A673 (cell line): ENCODE results near the gene SYT5. TPM values are rescaled to one million over a fixed set of nuclear protein-coding genes. Genes with fewer than 3 reads are reported as not detected.

Experiments used
- BruUV-seq: library from RNA; stranded (reverse); fragments of 400-500 nt; replicated peaks from 2 replicates; lab custom pipeline; 2021; lab: Mats Ljungman, UMichigan
- CTCF ChIA-PET: fragments of 300-600 bp; sonication (Branson Sonifier 250); formaldehyde crosslinking; loops from one replicate; lab custom pipeline; 2022; ENCODE audit warnings: antibody characterized with exemption; lab: Charles Lee
- POLR2A ChIA-PET: fragments of 300-600 bp; sonication (Branson Sonifier 250); formaldehyde crosslinking; loops from one replicate; lab custom pipeline; 2022; ENCODE audit warnings: antibody characterized with exemption; ENCODE audit not compliant: low non-redundant PET; lab: Charles Lee
- DNase-seq: peaks from one replicate; pipeline ENCODE4 v3.0.0-alpha.2; 2015; ENCODE audit warnings: low spot score
- H3K27ac ChIP-seq: fragments of 200-600 bp; sonication (generic); 2 replicates; pipeline ENCODE4 v1.5.1; 2016; ENCODE audit warnings: mixed run types, low read depth, mild to moderate bottlenecking, mixed read lengths, antibody characterized with exemption, low read length; ENCODE audit not compliant: poor library complexity, severe bottlenecking
- H3K27me3 ChIP-seq: fragments of 200-600 bp; sonication (generic); replicated peaks from 2 replicates; pipeline ENCODE4 v1.6.1; 2017; ENCODE audit warnings: mixed run types, low read depth, mild to moderate bottlenecking, mixed read lengths, antibody characterized with exemption, low read length; ENCODE audit not compliant: insufficient read depth, poor library complexity
- H3K36me3 ChIP-seq: fragments of 200-600 bp; sonication (generic); 2 replicates; pipeline ENCODE4 v1.6.1; 2016; ENCODE audit warnings: mixed run types, mild to moderate bottlenecking, mixed read lengths, antibody characterized with exemption, low read length; ENCODE audit not compliant: insufficient read depth, poor library complexity, severe bottlenecking
- H3K4me1 ChIP-seq: fragments of 200-600 bp; sonication (generic); 2 replicates; pipeline ENCODE4 v1.6.1; 2017; ENCODE audit warnings: mixed run types, mild to moderate bottlenecking, mixed read lengths, antibody characterized with exemption, low read length; ENCODE audit not compliant: insufficient read depth, poor library complexity, severe bottlenecking
- H3K4me3 ChIP-seq: fragments of 200-600 bp; sonication (generic); 2 replicates; pipeline ENCODE4 v1.5.1; 2016; ENCODE audit warnings: low read depth, mixed run types, mild to moderate bottlenecking, mixed read lengths, low read length; ENCODE audit not compliant: poor library complexity, severe bottlenecking
- H3K9me3 ChIP-seq: fragments of 200-600 bp; sonication (generic); 2 replicates; pipeline ENCODE4 v1.6.1; 2016; ENCODE audit warnings: mixed run types, low read depth, mild to moderate bottlenecking, mixed read lengths, antibody characterized with exemption, low read length; ENCODE audit not compliant: poor library complexity, severe bottlenecking
- CTCF ChIP-seq: fragments of 300-800, 200-600 bp; sonication (generic); conservative IDR thresholded peaks from 2 replicates; pipeline ENCODE4 v1.5.1; 2017; ENCODE audit warnings: low read depth, mild to moderate bottlenecking, antibody characterized with exemption, low read length, moderate library complexity, mixed read lengths
- EZH2 ChIP-seq: fragments of 200-600 bp; sonication (generic); IDR thresholded peaks from 2 replicates; pipeline ENCODE4 v1.6.1; 2017; ENCODE audit warnings: borderline replicate concordance, low read depth, mild to moderate bottlenecking, mixed read lengths, antibody characterized with exemption, low read length; ENCODE audit not compliant: poor library complexity, severe bottlenecking
- intact Hi-C: fragments of 100-400 bp; cut with micrococcal nuclease; formaldehyde crosslinking; loops from one replicate; pipeline ENCODE4 v1.10.0; 2022; ENCODE audit not compliant: unreplicated experiment
- total RNA-seq: library from RNA; stranded (reverse); gene quantifications from 2 replicates; pipeline ENCODE4 v1.2.3, GENCODE V29; 2021

Gene SYT5
- total RNA-seq, 1 experiment from 2014 or later: not detected

- intact Hi-C loops: no loop called here
- no peak for DNase-seq
- Histone ChIP-seq H3K4me3 (peak overlapping the region; percentile 53), H3K27me3 (no peaks in the 10 kb centered on the region), H3K9me3 (no peaks in the 10 kb centered on the region), H3K36me3 (no peaks in the 10 kb centered on the region), H3K27ac (no peak overlapping the region), H3K4me1 (peaks cover 17% of the 10 kb centered on the region)
- ChIA-PET POLR2A (no interaction called here), CTCF (no interaction called here)
- TF ChIP-seq EZH2 (no peak), CTCF (no peak)
- BruUV-seq: no TSS peak
These were observed 34.9 kb downstream of the SYT5 start for GRCh38 chr19:55145232-55145631.

- intact Hi-C loops: loop anchor here (1.0 to 5.0 kb wide), 2 partner anchors 277 to 491 kb away; no protein-coding TSS in a partner anchor
- BruUV-seq: no TSS peak
- H3K4me1 ChIP-seq: peaks cover 7% of the 10 kb centered on the region
- H3K9me3 ChIP-seq: no peaks in the 10 kb centered on the region
- no peaks in the 10 kb centered on the region for H3K36me3 ChIP-seq
- ChIA-PET POLR2A (no interaction called here), CTCF (interaction anchor here (0.7 to 1.9 kb wide), 7 partner anchors 18 to 373 kb away, joined by 3 to 9 read pairs (median 4); no protein-coding TSS in a partner anchor)
- DNase-seq: no peak
- no peak overlapping the region for H3K27ac ChIP-seq
- no peaks in the 10 kb centered on the region for H3K27me3 ChIP-seq
- H3K4me3 ChIP-seq: peak overlapping the region; percentile 10
- TF ChIP-seq CTCF (no peak), EZH2 (no peak)
These were observed 38.4 kb downstream of the SYT5 start for GRCh38 chr19:55141696-55142095.

GRCh38 chr19:55137915-55138314 lies 42.2 kb downstream of the SYT5 start:
- POLR2A ChIA-PET: no interaction called here
- Histone ChIP-seq H3K27ac (no peak overlapping the region), H3K4me3 (no peak overlapping the region), H3K9me3 (no peaks in the 10 kb centered on the region), H3K36me3 (no peaks in the 10 kb centered on the region), H3K4me1 (peaks cover 4% of the 10 kb centered on the region), H3K27me3 (no peaks in the 10 kb centered on the region)
- DNase-seq: no peak
- no peak for TF ChIP-seq EZH2
- TF ChIP-seq CTCF: no peak
- CTCF ChIA-PET: no interaction called here
- BruUV-seq: no TSS peak
- intact Hi-C loops: no loop called here
